HG03521 (cell line): Measurements from ENCODE around the gene FKBP5.

Experiments used
- ATAC-seq: cut with Tn5 transposase; IDR thresholded peaks from one replicate; pipeline ENCODE4 v1.9.1; 2021; ENCODE audit warnings: mild to moderate bottlenecking, moderate library complexity; ENCODE audit not compliant: unreplicated experiment

FKBP5 gene

GRCh38 chr6:35665573-35665972 is 23.1 kb downstream of the FKBP5 start:
- ATAC-seq: no peak

GRCh38 chr6:35664945-35665344 is 23.8 kb downstream of the FKBP5 start:
- no peak for ATAC-seq

- no peak for ATAC-seq
Measured at GRCh38 chr6:35663447-35664235, 25.1 kb downstream of the FKBP5 start.

GRCh38 chr6:35662999-35663398 is 25.7 kb downstream of the FKBP5 start:
- no peak for ATAC-seq

- no peak for ATAC-seq
Measured at GRCh38 chr6:35654883-35655282, 33.8 kb downstream of the FKBP5 start.

- ATAC-seq: no peak
Measured at GRCh38 chr6:35651244-35651643, 37.5 kb downstream of the FKBP5 start.

- no peak for ATAC-seq
Measured at GRCh38 chr6:35650015-35650414, 38.7 kb downstream of the FKBP5 start.

- ATAC-seq: no peak
Measured at GRCh38 chr6:35648203-35648602, 40.5 kb downstream of the FKBP5 start.

- ATAC-seq: no peak
Measured at GRCh38 chr6:35647400-35647799, 41.3 kb downstream of the FKBP5 start.

GRCh38 chr6:35643162-35643535 is 45.6 kb downstream of the FKBP5 start:
- ATAC-seq: no peak

- no peak for ATAC-seq
Measured at GRCh38 chr6:35642471-35643161, 46.1 kb downstream of the FKBP5 start.

GRCh38 chr6:35640017-35640664 is 48.6 kb downstream of the FKBP5 start:
- ATAC-seq: no peak

GRCh38 chr6:35638679-35639078 is 50.0 kb downstream of the FKBP5 start:
- no peak for ATAC-seq

GRCh38 chr6:35637911-35638310 is 50.8 kb downstream of the FKBP5 start:
- no peak for ATAC-seq

- ATAC-seq: no peak
Measured at GRCh38 chr6:35635601-35636597, 52.8 kb downstream of the FKBP5 start.

GRCh38 chr6:35634316-35634715 is 54.4 kb downstream of the FKBP5 start:
- ATAC-seq: no peak

GRCh38 chr6:35633579-35634089 is 55.1 kb downstream of the FKBP5 start:
- ATAC-seq: no peak

- no peak for ATAC-seq
Measured at GRCh38 chr6:35629876-35630378, 58.8 kb downstream of the FKBP5 start.

GRCh38 chr6:35626401-35626800 is 62.3 kb downstream of the FKBP5 start:
- no peak for ATAC-seq

GRCh38 chr6:35624341-35625070 is 64.2 kb downstream of the FKBP5 start:
- ATAC-seq: no peak
